Astrocyte of the cerebellum (primary cell): ENCODE measurements around the gene KSR1.

ENCODE experiments used
- DNase-seq: peaks from one replicate; pipeline ENCODE4 v3.0.0-alpha.2; 2011; ENCODE audit warnings: low read depth
- H3K4me3 ChIP-seq: 2 replicates; pipeline ENCODE4 v1.5.1; 2011; ENCODE audit warnings: mild to moderate bottlenecking, low read depth, low read length, moderate library complexity
- in situ Hi-C: cut with HindIII; loops from 2 replicates; pipeline ENCODE4 v1.10.0; 2017; ENCODE audit warnings: low sequenced_read_pairs
- TF ChIP-seq, protein P1 (sequence below): IDR thresholded peaks from 2 replicates; pipeline ENCODE4 v1.5.1; 2012; ENCODE audit warnings: low read length, low read depth, moderate library complexity, mild to moderate bottlenecking; ENCODE audit errors: missing control alignments

Gene KSR1

GRCh38 chr17:27458524-27458908, 2.3 kb downstream of the KSR1 start:
- no peak for DNase-seq
- in situ Hi-C loops = no loop called here
- TF ChIP-seq, protein P1, sequence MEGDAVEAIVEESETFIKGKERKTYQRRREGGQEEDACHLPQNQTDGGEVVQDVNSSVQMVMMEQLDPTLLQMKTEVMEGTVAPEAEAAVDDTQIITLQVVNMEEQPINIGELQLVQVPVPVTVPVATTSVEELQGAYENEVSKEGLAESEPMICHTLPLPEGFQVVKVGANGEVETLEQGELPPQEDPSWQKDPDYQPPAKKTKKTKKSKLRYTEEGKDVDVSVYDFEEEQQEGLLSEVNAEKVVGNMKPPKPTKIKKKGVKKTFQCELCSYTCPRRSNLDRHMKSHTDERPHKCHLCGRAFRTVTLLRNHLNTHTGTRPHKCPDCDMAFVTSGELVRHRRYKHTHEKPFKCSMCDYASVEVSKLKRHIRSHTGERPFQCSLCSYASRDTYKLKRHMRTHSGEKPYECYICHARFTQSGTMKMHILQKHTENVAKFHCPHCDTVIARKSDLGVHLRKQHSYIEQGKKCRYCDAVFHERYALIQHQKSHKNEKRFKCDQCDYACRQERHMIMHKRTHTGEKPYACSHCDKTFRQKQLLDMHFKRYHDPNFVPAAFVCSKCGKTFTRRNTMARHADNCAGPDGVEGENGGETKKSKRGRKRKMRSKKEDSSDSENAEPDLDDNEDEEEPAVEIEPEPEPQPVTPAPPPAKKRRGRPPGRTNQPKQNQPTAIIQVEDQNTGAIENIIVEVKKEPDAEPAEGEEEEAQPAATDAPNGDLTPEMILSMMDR = no peak
- H3K4me3 ChIP-seq = peak overlapping the region; percentile 67

DNA sequence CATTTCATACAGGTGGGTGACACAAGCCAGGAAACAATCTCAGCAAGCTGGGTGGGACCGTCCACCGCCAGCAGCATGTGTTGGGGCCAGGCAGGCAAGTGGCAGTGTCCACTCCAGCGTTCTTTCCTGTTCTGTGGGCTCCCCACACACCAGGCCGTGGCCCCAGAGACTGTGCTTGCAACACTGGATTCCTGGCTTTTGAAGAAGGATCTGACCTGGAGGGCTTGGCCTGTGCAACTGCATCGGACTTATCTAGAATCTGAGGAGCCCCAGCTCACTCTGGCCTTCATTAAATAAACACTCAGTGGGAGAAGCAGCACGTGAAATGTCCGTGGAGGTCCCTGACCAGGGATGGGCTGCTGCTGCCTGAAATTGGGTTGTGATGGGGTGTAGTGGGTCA, 3.2 kb downstream of the KSR1 start:
- in situ Hi-C loops = no loop called here
- TF ChIP-seq, protein P1 = no peak
- no peak overlapping the region for H3K4me3 ChIP-seq
- no peak for DNase-seq

GRCh38 chr17:27460196-27460725, 4.0 kb downstream of the KSR1 start:
- TF ChIP-seq, protein P1 = no peak
- in situ Hi-C loops = no loop called here
- DNase-seq = no peak
- no peak overlapping the region for H3K4me3 ChIP-seq

- DNase-seq = no peak
- in situ Hi-C loops = no loop called here
- TF ChIP-seq, protein P1 = no peak
- no peak overlapping the region for H3K4me3 ChIP-seq
These were observed 5.1 kb downstream of the KSR1 start for GRCh38 chr17:27461192-27461859.

DNA sequence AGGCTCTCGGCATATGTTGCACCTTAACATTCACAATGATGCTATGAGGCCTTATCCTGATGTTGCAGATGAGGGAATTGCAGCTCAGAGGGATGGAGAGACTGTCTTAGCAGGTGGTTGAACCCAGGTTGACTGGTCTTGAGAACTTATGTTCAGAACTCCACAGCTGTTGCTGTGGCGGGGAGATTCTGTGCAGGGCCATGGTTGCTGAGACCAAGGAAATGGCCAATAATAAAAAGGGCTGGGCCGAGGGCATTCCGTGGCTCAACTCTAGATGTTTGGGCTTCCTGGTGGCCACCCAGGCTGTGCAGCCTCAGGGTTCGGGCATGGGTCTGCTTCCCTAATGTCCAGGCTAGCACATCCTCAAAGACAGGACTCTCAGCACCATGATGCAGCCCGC, 5.9 kb downstream of the KSR1 start:
- no peak overlapping the region for H3K4me3 ChIP-seq
- no peak for DNase-seq
- TF ChIP-seq, protein P1 = no peak
- in situ Hi-C loops = no loop called here

GRCh38 chr17:27462714-27463113, 6.5 kb downstream of the KSR1 start:
- H3K4me3 ChIP-seq = no peak overlapping the region
- TF ChIP-seq, protein P1 = no peak
- DNase-seq = no peak
- in situ Hi-C loops = no loop called here
